Stimulated activated CD4-positive, alpha-beta T cell treated with anti-CD3 and anti-CD28 coated beads, Interleukin-4, amount 100 ng/mL, for 24 hours (primary cell): ENCODE data around the gene HOXA11.

Source experiments
- DNase-seq: peaks from one replicate; pipeline ENCODE4 v3.0.0-alpha.2; 2020

HOXA11 gene

GRCh38 chr7:27185013-27185853, at the start of gene HOXA11:
TSS of gene HOXA11 (minus strand) at chr7:27185232. CDS start at chr7:27185144, 88 bp downstream.
- DNase-seq: no peak

- no peak for DNase-seq
Observed at GRCh38 chr7:27229448-27229847, 44.4 kb upstream of the HOXA11 start.

DNA sequence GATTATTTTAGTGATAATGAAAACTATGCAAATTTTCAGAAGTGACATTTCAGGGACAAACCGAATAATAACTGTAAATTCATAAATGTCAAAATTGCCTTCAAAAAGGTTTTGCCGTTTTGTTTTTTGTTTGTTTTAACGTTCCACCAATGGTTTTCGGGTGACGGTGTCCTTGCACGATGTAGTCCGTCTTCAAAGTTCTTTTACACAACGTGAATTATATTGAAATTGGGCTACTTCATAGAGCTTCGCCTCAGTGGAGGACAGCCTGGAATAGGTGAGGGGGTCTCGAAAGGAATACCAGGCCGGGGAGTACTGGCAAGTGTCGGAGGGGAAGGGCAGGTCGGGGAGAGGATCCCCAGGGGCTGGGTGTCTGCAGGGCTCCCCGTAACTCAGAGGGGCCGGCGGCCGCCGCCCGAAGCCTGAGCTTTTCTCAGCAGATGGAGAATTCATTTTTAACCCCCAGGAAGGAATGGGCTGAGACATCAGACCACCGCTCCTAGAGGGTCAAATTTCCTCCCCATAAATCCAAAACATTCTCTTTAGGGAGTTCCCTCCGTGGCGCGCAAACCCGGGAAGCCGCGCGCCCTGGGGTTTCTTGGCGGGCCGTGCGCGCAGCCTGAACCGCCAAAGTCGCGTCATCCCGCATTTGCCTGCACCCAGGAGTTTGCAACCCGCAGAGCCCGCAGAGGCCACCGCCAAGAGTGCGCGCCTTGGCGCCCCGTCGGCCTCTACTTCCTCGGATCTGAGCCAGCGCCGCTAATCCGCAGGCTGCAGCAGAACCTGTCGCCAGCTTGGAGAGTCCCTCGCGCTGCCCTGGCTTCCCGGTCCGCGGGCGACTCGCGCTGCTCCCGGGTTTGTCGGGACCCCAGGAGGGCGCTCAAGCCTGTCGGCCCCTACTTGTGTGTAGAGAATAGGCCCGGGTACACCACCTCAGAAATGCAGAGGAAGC, 40.2 kb upstream of the HOXA11 start:
- no peak for DNase-seq

GRCh38 chr7:27223941-27224575, 39.0 kb upstream of the HOXA11 start:
- no peak for DNase-seq

GRCh38 chr7:27221201-27221797, 36.3 kb upstream of the HOXA11 start:
- no peak for DNase-seq

GRCh38 chr7:27220440-27220955, 35.5 kb upstream of the HOXA11 start:
- DNase-seq: no peak

DNA sequence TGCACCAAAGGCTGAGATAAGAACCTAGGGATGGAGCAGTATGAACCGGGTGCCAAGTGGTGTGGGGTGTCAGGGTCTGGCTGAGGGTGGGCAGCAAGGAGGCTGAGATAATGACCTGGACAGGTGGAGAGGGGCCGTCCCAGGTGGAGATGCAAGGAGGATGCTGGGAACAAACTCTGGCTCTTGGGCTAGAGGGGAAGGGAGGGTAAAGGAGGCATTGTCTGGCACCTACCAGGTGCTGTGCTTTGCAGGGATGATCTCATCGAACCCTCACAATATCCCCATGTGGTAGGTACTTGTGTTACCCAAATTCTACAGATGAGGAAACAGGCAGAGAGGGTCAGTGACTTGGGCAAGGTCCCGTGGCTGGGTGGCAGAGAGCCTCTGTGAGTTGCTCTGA, 34.8 kb upstream of the HOXA11 start:
- DNase-seq: no peak

DNA sequence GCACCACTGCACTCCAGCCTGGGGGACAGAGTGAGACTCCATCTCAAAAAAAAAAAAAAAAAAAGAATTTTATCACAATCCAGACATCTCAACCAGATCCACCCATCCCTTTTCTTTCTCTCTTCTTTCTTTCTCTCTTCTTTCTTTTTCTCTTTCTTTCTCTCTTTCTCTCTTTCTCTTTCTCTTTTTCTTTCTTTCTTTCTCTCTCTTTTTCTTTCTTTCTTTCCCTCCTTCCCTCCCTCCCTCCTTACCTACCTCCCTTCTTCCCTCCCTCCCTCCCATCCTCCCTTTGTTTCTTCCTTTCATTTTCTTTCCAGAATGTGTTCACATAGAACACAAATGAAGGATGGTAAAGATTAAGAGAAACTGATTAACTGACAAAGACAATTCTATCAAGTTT, 32.9 kb upstream of the HOXA11 start:
- no peak for DNase-seq

GRCh38 chr7:27215356-27215755, 30.3 kb upstream of the HOXA11 start:
- no peak for DNase-seq

GRCh38 chr7:27214239-27214950, 29.4 kb upstream of the HOXA11 start:
- no peak for DNase-seq

GRCh38 chr7:27213433-27214238, 28.6 kb upstream of the HOXA11 start:
- no peak for DNase-seq

GRCh38 chr7:27212497-27213432, 27.7 kb upstream of the HOXA11 start:
- no peak for DNase-seq

- DNase-seq: no peak
Observed at GRCh38 chr7:27211764-27212204, 26.8 kb upstream of the HOXA11 start.

GRCh38 chr7:27211084-27211446, 26.0 kb upstream of the HOXA11 start:
- no peak for DNase-seq

DNA sequence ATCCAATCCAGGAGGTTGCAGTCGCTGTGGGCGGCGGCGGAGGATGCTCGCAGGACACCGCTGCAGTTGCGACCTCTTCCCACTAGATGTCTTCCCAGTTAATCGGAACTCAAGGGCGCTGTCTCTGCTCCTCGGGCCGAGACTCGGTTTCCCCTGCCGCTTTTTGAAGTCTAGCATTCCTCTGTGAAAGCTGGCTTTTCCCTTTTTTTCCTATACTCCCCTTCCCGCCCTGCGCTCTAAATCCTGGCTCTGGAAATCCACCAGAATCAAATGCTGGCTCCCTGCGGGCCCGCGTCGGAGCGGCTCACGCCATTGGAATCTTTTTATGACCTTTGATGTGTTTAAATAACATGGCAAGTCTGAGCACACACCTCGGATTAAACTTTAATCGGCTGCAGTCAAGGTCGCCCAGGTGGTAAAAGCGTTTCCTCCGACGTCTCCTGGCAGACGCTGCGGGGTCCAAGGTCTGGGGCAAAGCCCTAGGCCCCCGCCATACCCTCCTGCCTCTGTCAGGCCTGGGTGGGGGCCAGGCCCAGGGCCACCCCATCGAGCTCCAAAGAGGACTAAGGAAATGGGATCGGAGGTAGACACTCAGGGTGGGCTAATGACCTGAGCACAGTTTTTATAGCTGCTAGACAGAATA, 25.5 kb upstream of the HOXA11 start:
- DNase-seq: peak; percentile 49

GRCh38 chr7:27209933-27210440, 25.0 kb upstream of the HOXA11 start:
- DNase-seq: no peak

- no peak for DNase-seq
Observed at GRCh38 chr7:27208998-27209397, 24.0 kb upstream of the HOXA11 start.

DNA sequence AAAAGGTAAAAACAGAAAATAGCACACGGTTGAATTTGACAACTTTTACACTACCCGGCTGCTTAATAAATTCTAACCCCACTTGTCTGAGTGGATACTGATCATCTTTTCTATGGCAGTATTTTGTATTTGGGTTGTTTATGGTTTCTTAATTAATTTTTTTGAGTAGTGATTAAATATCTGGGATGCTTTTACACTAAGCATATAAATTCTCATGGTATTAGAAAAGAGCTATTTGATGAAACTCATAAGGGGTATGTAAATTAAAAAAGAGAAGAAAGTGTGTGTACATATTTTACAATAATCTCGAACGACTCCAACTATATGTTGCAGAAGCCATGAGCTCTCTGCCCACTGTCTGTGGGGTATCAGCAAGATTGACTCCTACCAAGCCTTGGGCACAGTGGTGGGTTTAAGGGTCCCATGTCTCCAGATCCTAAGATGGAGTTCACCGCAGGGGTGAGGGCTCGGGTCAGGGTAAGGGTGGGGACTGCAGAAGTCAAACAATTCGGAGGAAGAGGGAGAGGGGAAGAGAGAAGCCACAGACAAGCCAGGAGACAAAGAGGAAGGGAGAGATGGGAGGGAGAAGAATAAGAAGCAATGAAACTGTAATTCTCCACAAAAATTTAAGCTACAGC, 22.4 kb upstream of the HOXA11 start:
- DNase-seq: no peak
